Subcutaneous adipose tissue (tissue), 4 donors: ENCODE data around the gene PTER. TPM values are rescaled to one million over a fixed set of nuclear protein-coding genes. Genes with fewer than 3 reads are reported as not detected.

Experiments used
- total RNA-seq, 4 donors: library from RNA; depleted of rRNA; stranded (reverse); fragments of >200 nt; gene quantifications; one replicate each; pipeline ENCODE4 v1.1.0, GENCODE V29; 2016
- TF ChIP-seq, protein P1 (sequence below): fragments of 450-650 bp; IDR thresholded peaks from one replicate; pipeline ENCODE4 v1.5.1; 2016; ENCODE audit warnings: low read depth, mild to moderate bottlenecking, control low read depth, antibody characterized with exemption, moderate library complexity

Gene PTER
- total RNA-seq, 4 donors from 2014 or later, result 13.0 to 28.2 (median 24.1) TPM

DNA sequence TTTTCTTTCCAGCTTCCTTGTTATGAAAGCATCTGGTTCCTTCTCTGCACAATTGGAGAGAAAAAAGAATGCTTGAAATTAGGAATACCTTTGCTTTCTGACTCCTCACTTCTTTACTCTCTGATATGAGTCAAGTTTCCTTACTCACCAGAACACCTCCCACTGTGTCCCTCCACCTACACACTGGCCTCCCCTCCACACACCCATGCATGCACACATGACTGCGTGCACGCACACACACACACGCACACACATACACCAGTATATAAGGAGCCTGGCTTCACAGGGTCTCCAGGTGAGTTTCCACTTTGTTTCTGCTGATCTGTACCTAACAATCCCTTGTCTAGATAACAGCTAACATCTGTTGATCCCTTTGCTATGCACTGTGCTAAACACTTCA, 11.4 kb upstream of the PTER start:
- TF ChIP-seq, protein P1, sequence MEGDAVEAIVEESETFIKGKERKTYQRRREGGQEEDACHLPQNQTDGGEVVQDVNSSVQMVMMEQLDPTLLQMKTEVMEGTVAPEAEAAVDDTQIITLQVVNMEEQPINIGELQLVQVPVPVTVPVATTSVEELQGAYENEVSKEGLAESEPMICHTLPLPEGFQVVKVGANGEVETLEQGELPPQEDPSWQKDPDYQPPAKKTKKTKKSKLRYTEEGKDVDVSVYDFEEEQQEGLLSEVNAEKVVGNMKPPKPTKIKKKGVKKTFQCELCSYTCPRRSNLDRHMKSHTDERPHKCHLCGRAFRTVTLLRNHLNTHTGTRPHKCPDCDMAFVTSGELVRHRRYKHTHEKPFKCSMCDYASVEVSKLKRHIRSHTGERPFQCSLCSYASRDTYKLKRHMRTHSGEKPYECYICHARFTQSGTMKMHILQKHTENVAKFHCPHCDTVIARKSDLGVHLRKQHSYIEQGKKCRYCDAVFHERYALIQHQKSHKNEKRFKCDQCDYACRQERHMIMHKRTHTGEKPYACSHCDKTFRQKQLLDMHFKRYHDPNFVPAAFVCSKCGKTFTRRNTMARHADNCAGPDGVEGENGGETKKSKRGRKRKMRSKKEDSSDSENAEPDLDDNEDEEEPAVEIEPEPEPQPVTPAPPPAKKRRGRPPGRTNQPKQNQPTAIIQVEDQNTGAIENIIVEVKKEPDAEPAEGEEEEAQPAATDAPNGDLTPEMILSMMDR, result no peak

DNA sequence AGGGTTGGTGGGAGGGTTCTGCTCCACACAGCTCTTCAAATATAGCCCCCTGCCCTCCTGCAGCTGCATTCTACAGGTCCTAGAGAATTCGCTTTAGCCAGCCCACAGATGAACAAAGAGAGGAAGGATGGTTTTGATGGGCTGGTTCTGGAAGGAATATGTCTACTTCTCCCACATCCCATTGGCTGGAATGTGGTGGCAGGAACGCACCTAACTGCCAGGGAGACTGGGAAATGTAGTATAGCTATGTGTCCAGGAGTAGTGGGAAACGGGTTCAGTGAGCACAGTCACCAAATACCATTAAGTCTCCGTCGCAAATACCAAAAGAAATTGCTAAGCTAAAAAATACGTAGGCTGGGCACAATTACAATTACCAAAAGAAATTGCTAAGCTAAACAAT, 7.3 kb upstream of the PTER start:
- TF ChIP-seq, protein P1, result no peak

DNA sequence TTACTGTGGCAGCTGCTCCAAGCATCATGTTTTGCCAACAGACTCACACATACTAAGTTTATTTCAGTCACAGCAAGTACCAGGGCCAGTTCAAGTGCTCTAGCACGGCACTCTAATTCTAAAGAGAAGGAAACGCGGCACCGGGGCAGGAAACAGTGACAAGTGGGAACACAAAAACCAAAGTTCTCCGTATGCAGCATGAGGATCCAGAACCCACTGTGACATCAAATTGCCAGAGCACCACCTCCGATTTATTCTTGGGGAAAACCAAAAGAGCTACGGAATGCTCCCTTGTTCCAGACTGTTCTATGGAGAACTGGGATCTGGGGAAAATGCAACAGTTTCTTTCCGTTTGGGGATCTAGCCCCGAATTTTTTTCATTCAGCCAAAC, 448 bp upstream of the PTER start:
- TF ChIP-seq, protein P1, result no peak

DNA sequence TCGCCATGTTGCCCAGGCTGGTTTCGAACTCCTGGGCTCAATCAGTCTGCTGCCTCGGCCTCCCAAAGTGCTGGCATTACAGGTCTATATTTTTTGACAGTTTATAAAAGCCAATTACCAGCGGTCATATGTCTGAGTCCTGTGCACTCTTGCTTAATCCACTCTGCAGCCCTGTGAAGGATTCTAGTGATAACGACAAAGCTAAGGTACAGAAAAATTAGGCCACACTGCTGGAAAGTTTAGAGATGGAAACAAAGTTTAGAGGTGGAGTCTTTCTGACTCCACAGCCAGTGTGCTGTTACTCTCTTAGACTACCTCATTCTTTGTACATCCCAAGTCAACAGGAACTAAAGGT, 707 bp downstream of the PTER start:
- TF ChIP-seq, protein P1, result no peak

DNA sequence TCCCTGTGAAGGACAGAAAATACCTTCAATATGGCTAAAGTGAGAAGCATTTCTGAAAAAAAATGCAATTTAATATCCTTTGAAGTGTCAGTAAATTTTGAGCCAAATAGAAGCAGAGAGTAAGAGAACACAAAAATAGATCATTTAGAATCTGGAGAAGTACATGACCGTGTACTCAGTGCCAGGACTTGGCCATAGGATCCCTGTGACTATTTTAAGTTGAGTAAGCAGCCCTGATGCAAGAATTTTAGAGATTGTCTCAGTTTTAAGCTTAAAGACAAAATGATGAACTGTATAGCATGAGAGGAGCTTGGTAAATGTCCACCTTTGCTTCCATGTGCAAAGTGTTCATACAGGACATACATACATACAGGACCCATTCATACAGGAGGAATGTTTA, 2.5 kb downstream of the PTER start:
- TF ChIP-seq, protein P1, result no peak

DNA sequence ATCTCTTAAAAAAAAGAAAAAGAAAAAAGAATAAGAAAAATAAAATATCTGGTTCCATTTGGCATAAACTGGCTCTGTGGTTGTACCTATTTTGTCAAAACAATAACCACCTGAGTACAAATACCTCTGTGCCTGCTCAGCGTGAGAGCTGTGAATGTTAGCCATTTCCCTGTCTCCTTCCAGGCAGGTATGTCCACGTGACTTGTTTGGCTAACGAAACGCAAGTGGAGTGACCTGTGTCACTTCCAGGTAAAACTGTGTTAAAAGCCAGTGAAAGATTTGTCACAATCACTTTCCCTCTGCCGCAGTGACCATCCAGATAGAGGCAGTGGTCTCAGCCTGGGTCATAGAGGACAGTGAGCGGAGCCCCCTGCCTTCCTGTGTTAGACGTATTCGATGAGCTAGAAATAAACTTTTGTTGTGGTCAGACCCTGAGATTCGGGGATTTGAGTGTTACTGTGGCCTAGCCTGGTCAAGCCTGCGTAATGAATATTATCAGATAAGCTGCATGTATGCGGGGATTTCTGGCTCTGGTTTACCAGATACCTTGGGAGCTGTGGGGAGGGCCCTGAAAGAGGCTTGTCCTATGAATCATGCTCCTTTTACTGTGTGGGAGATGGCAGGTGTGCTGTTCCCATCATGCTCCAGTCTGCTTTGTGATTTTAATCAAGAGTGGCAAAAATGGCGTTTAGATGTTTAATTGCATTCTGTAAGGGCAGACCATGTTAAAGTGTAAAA, 3.8 kb downstream of the PTER start:
- TF ChIP-seq, protein P1, result no peak

DNA sequence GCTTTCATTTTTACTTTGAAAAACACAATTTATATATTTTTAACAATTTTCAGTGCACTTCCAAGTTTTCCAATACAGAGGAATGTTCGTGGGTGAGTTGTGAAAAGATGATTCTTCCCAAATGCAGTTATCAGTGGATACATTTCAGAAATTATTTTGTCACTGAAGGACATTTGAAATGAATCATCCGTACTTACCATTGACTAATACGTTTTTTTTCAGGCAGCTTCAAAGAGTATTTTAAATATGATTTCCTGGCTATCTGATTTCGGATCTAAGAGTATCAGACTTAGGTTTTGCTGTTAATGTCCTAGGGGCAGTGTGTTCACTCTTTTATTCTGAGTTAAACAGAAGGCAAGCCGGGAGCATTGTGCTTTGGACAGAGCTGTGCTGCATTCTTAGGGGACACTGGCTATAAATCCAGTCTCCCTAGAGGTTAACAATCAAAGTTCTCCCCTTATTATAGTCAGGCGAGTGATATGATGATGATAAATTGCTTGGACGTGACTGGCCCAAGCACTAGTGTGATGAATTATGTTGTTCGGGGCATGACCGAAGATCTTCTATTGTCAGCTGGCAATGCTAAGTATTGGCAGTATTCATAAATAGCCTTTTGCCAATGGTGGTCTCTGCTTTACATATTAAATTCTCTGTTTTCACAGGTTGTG, 4.5 kb downstream of the PTER start:
- TF ChIP-seq, protein P1, result no peak
